Measurements from ENCODE around the gene COL1A1.

The COL1A1 gene

GRCh38 chr17:50169121-50169764, 32.2 kb downstream of the COL1A1 start:
- H3K27ac ChIP-seq (ENCODE audit: low read depth, low read length) = no peak overlapping the region
- peaks cover 25% of the 10 kb centered on the region for H3K4me1 ChIP-seq (ENCODE audit: control insufficient read depth, insufficient read depth, low read length)
- H3K4me3 ChIP-seq (ENCODE audit: low read length) = no peak overlapping the region
- no peaks in the 10 kb centered on the region for H3K27me3 ChIP-seq (ENCODE audit: control insufficient read depth, insufficient read depth, low read length)
- H3K9ac ChIP-seq (ENCODE audit: low read length) = no peak overlapping the region
- H3K36me3 ChIP-seq (ENCODE audit: control insufficient read depth, insufficient read depth, low read length) = no peaks in the 10 kb centered on the region

- Histone ChIP-seq H3K36me3 (ENCODE audit: control insufficient read depth, insufficient read depth, low read length) (no peaks in the 10 kb centered on the region), H3K4me1 (ENCODE audit: control insufficient read depth, insufficient read depth, low read length) (peaks cover 19% of the 10 kb centered on the region), H3K27ac (ENCODE audit: low read depth, low read length) (no peak overlapping the region), H3K27me3 (ENCODE audit: control insufficient read depth, insufficient read depth, low read length) (no peaks in the 10 kb centered on the region), H3K4me3 (ENCODE audit: low read length) (no peak overlapping the region), H3K9ac (ENCODE audit: low read length) (no peak overlapping the region)
Measured at GRCh38 chr17:50168319-50168718, 33.1 kb downstream of the COL1A1 start.

DNA sequence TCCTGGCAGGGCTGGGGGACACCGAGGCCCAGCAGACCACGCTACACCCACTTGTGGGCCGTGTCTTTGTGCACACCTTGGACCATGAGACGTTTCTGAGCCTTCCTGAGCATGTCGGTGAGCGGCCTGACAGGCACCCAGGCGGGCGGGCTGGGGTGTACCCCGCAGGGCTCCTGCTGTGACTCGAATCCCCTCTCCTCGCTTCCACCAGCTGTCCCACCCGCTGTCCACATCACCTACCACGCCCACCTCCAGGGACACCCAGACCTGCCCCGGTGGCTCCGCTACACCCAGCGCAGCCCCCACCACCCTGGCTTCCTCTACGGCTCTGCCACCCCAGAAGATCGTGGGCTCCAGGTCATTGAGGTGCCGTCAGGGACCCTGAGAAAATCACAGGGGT, 34.1 kb downstream of the COL1A1 start:
- H3K27ac ChIP-seq (ENCODE audit: low read depth, low read length) = no peak overlapping the region
- no peak overlapping the region for H3K9ac ChIP-seq (ENCODE audit: low read length)
- H3K36me3 ChIP-seq (ENCODE audit: control insufficient read depth, insufficient read depth, low read length) = no peaks in the 10 kb centered on the region
- peaks cover 14% of the 10 kb centered on the region for H3K4me1 ChIP-seq (ENCODE audit: control insufficient read depth, insufficient read depth, low read length)
- no peak overlapping the region for H3K4me3 ChIP-seq (ENCODE audit: low read length)
- H3K27me3 ChIP-seq (ENCODE audit: control insufficient read depth, insufficient read depth, low read length) = no peaks in the 10 kb centered on the region

DNA sequence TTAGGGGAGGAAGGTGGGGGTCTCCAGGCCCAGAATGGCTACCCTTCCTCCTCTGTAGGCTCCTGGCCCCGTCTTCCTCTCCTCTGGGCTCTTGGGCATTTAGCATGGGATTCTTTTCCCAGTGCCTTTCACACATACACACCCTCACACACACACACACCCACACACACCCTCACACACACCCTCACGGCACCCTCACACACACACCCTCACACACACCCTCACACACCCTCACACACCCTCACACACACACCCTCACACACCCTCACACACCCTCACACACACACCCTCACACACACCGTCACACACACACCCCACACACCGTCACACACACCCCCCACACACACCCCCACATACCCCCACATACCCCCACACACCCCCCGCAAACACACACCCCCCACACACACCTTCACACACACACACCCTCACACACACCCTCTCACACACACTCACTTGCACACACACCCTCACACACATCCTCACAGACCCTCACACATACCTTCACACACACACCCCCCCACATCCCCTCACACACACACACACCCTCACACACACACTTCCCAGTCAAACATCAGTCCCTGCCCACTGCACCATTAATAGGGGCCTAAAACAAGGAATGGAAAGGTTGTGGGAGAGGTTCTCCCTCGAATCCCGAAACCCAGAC, 34.8 kb downstream of the COL1A1 start:
- Histone ChIP-seq H3K27ac (ENCODE audit: low read depth, low read length) (peak overlapping the region; percentile 96), H3K4me1 (ENCODE audit: control insufficient read depth, insufficient read depth, low read length) (peaks cover 14% of the 10 kb centered on the region)

GRCh38 chr17:50165867-50166517, 35.4 kb downstream of the COL1A1 start, which contains the start of gene SGCA:
SGCA (plus strand) TSS chr17:50166005; CDS start chr17:50166041, 36 bp downstream.
- Histone ChIP-seq H3K27ac (ENCODE audit: low read depth, low read length) (peak within 1 kb of the TSS; percentile 96), H3K36me3 (ENCODE audit: control insufficient read depth, insufficient read depth, low read length) (no peaks in the 10 kb centered on the region), H3K4me3 (ENCODE audit: low read length) (peak within 1 kb of the TSS; percentile 61), H3K9ac (ENCODE audit: low read length) (peak within 1 kb of the TSS; percentile 64), H3K4me1 (ENCODE audit: control insufficient read depth, insufficient read depth, low read length) (peaks cover 15% of the 10 kb centered on the region), H3K27me3 (ENCODE audit: control insufficient read depth, insufficient read depth, low read length) (no peaks in the 10 kb centered on the region)

More for the DNA sequence above, 34.8 kb downstream of the COL1A1 start:
- H3K27me3 ChIP-seq (ENCODE audit: control insufficient read depth, insufficient read depth, low read length) = no peaks in the 10 kb centered on the region
- H3K36me3 ChIP-seq (ENCODE audit: control insufficient read depth, insufficient read depth, low read length) = no peaks in the 10 kb centered on the region
- peak overlapping the region; percentile 61 for H3K4me3 ChIP-seq (ENCODE audit: low read length)
- H3K9ac ChIP-seq (ENCODE audit: low read length) = peak overlapping the region; percentile 64

DNA sequence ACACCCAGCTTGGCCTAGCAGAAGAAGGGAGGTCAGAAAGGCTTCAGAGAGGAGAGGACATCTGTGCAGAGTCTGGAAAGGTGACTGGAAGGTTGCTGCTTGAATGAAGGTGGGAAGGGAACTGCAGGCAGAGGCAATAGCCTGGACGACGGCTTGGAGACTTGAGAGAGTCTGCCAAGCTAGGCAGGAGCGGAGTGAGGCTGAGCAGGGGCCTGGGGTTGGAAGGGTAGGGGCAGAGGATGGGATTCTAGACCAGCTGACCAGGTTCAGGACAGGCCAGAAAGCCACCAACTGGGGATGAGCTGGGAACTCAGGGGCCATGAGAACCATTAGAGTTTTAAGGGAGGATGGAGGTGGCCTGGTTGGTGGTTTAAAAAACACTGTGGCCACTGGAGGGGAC, 36.0 kb downstream of the COL1A1 start:
- no peaks in the 10 kb centered on the region for H3K27me3 ChIP-seq (ENCODE audit: control insufficient read depth, insufficient read depth, low read length)
- peaks cover 17% of the 10 kb centered on the region for H3K4me1 ChIP-seq (ENCODE audit: control insufficient read depth, insufficient read depth, low read length)
- peak overlapping the region; percentile 96 for H3K27ac ChIP-seq (ENCODE audit: low read depth, low read length)
- H3K36me3 ChIP-seq (ENCODE audit: control insufficient read depth, insufficient read depth, low read length) = no peaks in the 10 kb centered on the region
- H3K4me3 ChIP-seq (ENCODE audit: low read length) = peak overlapping the region; percentile 61
- H3K9ac ChIP-seq (ENCODE audit: low read length) = peak overlapping the region; percentile 5

DNA sequence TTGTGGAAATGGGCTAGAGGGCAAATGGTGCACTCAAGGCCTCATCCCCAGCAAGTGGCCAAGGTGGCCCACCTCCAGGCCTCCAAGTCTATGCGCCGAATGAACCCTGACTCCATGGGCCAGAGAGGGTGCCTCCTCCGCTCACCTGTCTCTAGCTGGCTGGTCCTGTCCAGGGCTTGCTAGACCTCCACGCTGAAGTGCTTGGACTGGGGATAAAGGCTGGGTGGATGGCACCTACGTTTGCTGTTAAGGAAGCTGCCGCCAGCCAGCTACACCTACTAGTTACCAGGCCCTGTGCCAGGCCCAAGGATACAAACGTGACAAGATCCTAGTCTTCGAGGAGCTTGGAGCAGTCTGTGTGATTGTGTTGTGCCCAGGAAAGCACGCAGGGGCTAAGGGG, 36.4 kb downstream of the COL1A1 start:
- Histone ChIP-seq H3K27me3 (ENCODE audit: control insufficient read depth, insufficient read depth, low read length) (no peaks in the 10 kb centered on the region), H3K4me1 (ENCODE audit: control insufficient read depth, insufficient read depth, low read length) (peaks cover 17% of the 10 kb centered on the region), H3K4me3 (ENCODE audit: low read length) (peak overlapping the region; percentile 61), H3K9ac (ENCODE audit: low read length) (peak overlapping the region; percentile 5), H3K36me3 (ENCODE audit: control insufficient read depth, insufficient read depth, low read length) (no peaks in the 10 kb centered on the region), H3K27ac (ENCODE audit: low read depth, low read length) (peak overlapping the region; percentile 96)

DNA sequence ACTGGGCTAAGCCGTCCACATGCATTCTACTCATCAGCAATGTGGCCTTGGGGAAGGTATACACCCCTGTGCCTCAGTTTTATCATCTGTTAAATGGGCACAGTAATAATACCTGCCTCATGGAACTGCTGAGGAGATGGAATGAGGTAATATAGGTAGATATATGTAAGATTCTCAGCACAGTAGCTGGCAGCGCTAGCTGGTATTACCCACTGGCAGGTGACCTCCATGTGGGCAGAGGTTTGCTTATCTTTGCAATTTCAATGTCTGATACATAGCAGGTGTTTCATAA, 36.8 kb downstream of the COL1A1 start:
- Histone ChIP-seq H3K9ac (ENCODE audit: low read length) (no peak overlapping the region), H3K4me3 (ENCODE audit: low read length) (no peak overlapping the region), H3K4me1 (ENCODE audit: control insufficient read depth, insufficient read depth, low read length) (peaks cover 17% of the 10 kb centered on the region), H3K27me3 (ENCODE audit: control insufficient read depth, insufficient read depth, low read length) (no peaks in the 10 kb centered on the region), H3K27ac (ENCODE audit: low read depth, low read length) (no peak overlapping the region), H3K36me3 (ENCODE audit: control insufficient read depth, insufficient read depth, low read length) (no peaks in the 10 kb centered on the region)

GRCh38 chr17:50163843-50164696, 37.4 kb downstream of the COL1A1 start:
- Histone ChIP-seq H3K4me1 (ENCODE audit: control insufficient read depth, insufficient read depth, low read length) (peaks cover 16% of the 10 kb centered on the region), H3K36me3 (ENCODE audit: control insufficient read depth, insufficient read depth, low read length) (no peaks in the 10 kb centered on the region), H3K4me3 (ENCODE audit: low read length) (no peak overlapping the region), H3K27me3 (ENCODE audit: control insufficient read depth, insufficient read depth, low read length) (no peaks in the 10 kb centered on the region), H3K27ac (ENCODE audit: low read depth, low read length) (no peak overlapping the region), H3K9ac (ENCODE audit: low read length) (no peak overlapping the region)

- Histone ChIP-seq H3K9ac (ENCODE audit: low read length) (no peak overlapping the region), H3K27me3 (ENCODE audit: control insufficient read depth, insufficient read depth, low read length) (no peaks in the 10 kb centered on the region), H3K4me1 (ENCODE audit: control insufficient read depth, insufficient read depth, low read length) (peaks cover 12% of the 10 kb centered on the region), H3K36me3 (ENCODE audit: control insufficient read depth, insufficient read depth, low read length) (no peaks in the 10 kb centered on the region), H3K27ac (ENCODE audit: low read depth, low read length) (no peak overlapping the region), H3K4me3 (ENCODE audit: low read length) (no peak overlapping the region)
Measured at GRCh38 chr17:50162466-50163254, 38.8 kb downstream of the COL1A1 start.

- Histone ChIP-seq H3K36me3 (ENCODE audit: control insufficient read depth, insufficient read depth, low read length) (no peaks in the 10 kb centered on the region), H3K4me1 (ENCODE audit: control insufficient read depth, insufficient read depth, low read length) (peaks cover 8% of the 10 kb centered on the region), H3K4me3 (ENCODE audit: low read length) (peak overlapping the region; percentile 75), H3K9ac (ENCODE audit: low read length) (no peak overlapping the region), H3K27ac (ENCODE audit: low read depth, low read length) (no peak overlapping the region), H3K27me3 (ENCODE audit: control insufficient read depth, insufficient read depth, low read length) (no peaks in the 10 kb centered on the region)
Measured at GRCh38 chr17:50161911-50162288, 39.5 kb downstream of the COL1A1 start.
